ENCODE data around the gene STEEP1.

STEEP1 gene

DNA sequence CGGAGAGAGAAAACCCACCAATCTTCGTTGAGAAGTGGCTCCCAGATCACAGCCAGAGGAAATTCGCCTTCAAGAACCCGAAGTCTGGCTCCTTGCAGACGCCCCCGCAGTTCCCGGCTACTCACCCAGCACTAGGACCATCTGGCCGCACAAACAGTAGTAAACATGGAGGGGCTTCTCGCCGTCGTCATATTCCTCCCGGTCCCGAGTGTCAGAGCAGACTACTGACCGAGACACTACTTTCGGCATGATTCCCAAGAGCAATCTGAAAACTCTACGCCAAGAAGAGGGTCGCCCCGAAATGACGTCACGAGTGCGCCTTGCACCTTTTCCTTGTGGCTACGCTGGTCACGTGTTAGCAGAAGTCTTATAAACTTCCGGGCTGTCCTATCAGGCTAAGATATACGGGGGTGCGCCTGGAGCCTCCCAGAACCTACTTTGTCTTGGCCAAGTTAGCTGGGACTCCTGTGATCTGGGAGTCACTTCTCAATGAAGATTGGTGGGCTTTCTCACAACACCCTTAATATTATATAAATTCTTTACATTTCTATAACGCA lies at the start of gene STEEP1:
Gene STEEP1, minus strand, starts transcription at position 303 of the 557 bp plus-strand sequence. Its CDS starts 54 bp downstream, at position 249.
- POLR2A ChIA-PET (ENCODE audit: low non-redundant PET): interaction anchor here (0.6 kb wide), 1 partner anchor 36 kb away, joined by 5 read pairs; no protein-coding TSS in a partner anchor
- peak; percentile 80 for DNase-seq (ENCODE audit: low spot score)
- TF ChIP-seq, protein P1, sequence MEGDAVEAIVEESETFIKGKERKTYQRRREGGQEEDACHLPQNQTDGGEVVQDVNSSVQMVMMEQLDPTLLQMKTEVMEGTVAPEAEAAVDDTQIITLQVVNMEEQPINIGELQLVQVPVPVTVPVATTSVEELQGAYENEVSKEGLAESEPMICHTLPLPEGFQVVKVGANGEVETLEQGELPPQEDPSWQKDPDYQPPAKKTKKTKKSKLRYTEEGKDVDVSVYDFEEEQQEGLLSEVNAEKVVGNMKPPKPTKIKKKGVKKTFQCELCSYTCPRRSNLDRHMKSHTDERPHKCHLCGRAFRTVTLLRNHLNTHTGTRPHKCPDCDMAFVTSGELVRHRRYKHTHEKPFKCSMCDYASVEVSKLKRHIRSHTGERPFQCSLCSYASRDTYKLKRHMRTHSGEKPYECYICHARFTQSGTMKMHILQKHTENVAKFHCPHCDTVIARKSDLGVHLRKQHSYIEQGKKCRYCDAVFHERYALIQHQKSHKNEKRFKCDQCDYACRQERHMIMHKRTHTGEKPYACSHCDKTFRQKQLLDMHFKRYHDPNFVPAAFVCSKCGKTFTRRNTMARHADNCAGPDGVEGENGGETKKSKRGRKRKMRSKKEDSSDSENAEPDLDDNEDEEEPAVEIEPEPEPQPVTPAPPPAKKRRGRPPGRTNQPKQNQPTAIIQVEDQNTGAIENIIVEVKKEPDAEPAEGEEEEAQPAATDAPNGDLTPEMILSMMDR (conservative IDR thresholded peaks at IDR 0.05; ENCODE audit: low read depth): no peak
- CTCF ChIA-PET: no interaction called here
- peak within 1 kb of the TSS; percentile 60 for H3K27ac ChIP-seq

DNA sequence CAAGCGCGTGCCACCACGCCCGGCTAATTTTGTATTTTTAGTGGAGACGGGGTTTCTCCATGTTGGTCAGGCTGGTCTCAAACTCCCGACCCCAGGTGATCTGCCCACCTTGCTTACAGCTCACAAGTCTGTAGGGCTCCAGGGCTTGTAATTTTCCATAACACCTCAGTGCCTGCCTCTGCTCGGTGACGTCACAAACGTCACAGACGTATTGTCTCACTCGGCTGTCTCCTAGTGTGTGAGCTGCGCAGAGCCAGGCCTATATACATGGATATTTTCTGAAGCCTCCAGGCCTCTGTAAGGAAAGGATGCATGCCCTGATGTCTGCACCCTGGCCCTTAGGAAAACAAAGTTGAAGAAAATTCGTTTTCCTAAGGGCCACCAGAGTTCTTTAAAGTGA lies 49.6 kb upstream of the STEEP1 start:
- CTCF ChIA-PET: no interaction called here
- no peak for DNase-seq (ENCODE audit: low spot score)
- no peak overlapping the region for H3K27ac ChIP-seq
- TF ChIP-seq, protein P1 (conservative IDR thresholded peaks at IDR 0.05; ENCODE audit: low read depth): no peak
- POLR2A ChIA-PET (ENCODE audit: low non-redundant PET): no interaction called here

DNA sequence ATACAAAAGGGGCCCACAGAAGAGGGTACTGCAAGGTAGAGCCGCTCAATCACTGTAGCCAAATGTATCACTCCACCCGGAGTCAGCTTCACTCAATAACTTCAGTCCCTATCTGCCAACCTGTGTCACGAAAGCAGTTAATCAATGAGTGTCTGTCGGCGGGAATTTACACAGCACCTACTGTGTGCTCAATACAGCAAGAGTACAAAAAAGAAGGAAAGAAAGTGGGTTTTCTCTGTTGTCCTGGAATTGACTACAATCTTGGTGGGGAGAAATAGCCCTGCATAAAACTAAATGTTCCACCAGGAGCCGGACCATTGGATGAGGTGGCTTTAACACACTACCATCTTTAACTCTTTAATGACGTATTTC lies 41.8 kb upstream of the STEEP1 start:
- no peak for DNase-seq (ENCODE audit: low spot score)
- CTCF ChIA-PET: interaction anchor here (0.8 kb wide), 1 partner anchor 49 kb away, joined by 3 read pairs; no protein-coding TSS in a partner anchor
- TF ChIP-seq, protein P1 (conservative IDR thresholded peaks at IDR 0.05; ENCODE audit: low read depth): no peak
- POLR2A ChIA-PET (ENCODE audit: low non-redundant PET): no interaction called here
- H3K27ac ChIP-seq: no peak overlapping the region

DNA sequence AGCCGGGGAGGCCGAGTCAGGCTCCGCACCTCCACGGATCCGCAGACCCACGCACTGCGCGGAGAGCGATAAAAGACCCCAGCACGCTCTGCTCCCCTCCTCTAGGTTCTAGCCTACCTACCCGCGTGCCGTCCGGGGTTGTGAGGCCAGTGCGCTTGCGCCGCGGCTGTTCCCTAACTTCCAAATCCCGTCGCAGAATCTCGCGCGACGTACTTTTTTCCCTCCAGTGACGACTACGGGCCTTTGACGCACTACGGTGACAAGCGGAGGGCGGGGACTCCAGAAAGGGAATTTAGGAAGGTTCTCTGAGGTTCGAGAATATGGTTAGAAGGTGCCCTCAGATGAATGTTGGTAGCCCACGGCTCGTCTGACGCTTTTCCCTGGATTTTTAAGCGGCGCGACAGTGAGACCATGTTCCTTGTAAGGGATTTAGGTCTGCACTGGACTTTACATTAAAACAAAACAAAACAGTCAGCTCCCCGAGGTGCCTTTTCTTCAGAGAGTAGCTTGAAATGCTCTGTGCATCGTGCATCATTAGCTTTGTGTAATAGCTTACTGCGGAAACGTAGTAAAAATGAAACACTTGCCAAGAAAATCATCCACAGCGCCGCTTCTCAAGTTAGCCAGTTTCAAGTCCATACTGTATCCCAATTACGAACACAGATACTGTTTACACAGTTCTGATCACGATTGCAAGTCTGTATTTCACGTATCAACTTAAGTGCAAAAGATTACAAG lies 41.2 kb upstream of the STEEP1 start, which contains the start of gene NKRF:
Gene NKRF, minus strand, starts transcription at position 145 of the 738 bp plus-strand sequence.
- TF ChIP-seq, protein P1 (conservative IDR thresholded peaks at IDR 0.05; ENCODE audit: low read depth): no peak
- ChIA-PET CTCF (interaction anchor here (0.8 kb wide), 1 partner anchor 49 kb away, joined by 3 read pairs; no protein-coding TSS in a partner anchor), POLR2A (ENCODE audit: low non-redundant PET) (interaction anchor here (0.6 kb wide), 1 partner anchor 152 kb away, joined by 3 read pairs; the partner anchor contains the start of gene SOWAHD)
- peak; percentile 77 for DNase-seq (ENCODE audit: low spot score)
- H3K27ac ChIP-seq: peak within 1 kb of the TSS; percentile 74

DNA sequence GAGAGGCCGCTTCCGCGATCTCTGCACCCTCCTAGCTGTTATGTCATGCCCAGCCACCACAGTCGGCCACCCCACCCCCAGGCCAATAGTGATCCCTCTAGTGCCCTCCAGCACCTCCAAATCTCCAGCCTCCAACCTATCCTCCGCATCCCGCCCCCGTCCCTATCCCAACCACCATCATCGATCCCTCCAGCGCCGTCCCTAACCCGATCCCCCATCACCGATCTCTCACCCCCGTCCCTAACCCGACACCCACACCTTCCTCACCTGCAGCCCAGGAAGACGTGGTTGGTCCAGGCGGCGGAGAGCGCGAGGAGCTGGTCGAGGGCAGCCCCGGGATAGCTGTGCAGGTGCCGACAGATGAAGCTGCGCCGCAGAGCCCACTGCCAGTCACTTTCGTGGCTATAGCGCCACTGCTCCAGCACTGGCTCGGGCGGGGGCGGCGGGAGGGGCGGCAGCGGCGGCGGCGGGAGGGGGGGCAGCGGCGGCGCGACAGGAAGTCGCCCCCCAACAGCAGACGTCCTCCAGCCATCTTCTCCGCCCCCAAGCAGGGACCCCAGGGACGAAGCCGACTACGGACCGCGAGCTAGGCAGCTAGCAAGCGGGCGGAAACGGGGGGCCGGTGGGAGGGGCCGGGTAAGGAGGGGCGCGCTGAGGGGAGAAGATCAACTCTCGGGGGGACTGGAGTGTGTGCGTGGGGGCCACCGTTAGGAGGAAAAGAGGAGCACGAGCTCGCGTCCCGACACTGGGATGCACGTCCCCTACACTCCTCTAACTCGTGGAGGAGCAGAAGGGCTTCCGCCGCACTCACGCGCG lies 40.5 kb upstream of the STEEP1 start:
- DNase-seq (ENCODE audit: low spot score): peak; percentile 12
- CTCF ChIA-PET: interaction anchor here (0.6 to 0.8 kb wide), 2 partner anchors 48 to 124 kb away, joined by 3 read pairs; no protein-coding TSS in a partner anchor
- H3K27ac ChIP-seq: peak overlapping the region; percentile 74
- POLR2A ChIA-PET (ENCODE audit: low non-redundant PET): interaction anchor here (0.6 to 0.7 kb wide), 3 partner anchors 101 to 369 kb away, joined by 3 read pairs; partner anchors contain the start of gene SOWAHD
- TF ChIP-seq, protein P1 (conservative IDR thresholded peaks at IDR 0.05; ENCODE audit: low read depth): no peak

All from RWPE1 (cell line).